Lower leg skin (tissue), 3 donors: ENCODE data around the gene COQ2.

Experiments
- POLR2A ChIP-seq, 2 donors: fragments of 450-650 bp; IDR thresholded peaks; one replicate each; pipeline ENCODE4 v1.6.1; 2016 to 2017; ENCODE audit warnings: antibody characterized with exemption in 2 of 2, mild to moderate bottlenecking in 1 of 2, moderate library complexity in 1 of 2
- TF ChIP-seq, protein P1 (sequence below), 3 donors: fragments of 450-650 bp; IDR thresholded peaks; one replicate each; pipeline ENCODE4 v1.5.1; 2016; ENCODE audit warnings: antibody characterized with exemption in 3 of 3, mild to moderate bottlenecking in 3 of 3, moderate library complexity in 2 of 3

GRCh38 chr4:83247415-83248357, 36.9 kb downstream of the COQ2 start:
- no peak for TF ChIP-seq POLR2A (IDR thresholded peaks at IDR 0.05)
- TF ChIP-seq, protein P1, sequence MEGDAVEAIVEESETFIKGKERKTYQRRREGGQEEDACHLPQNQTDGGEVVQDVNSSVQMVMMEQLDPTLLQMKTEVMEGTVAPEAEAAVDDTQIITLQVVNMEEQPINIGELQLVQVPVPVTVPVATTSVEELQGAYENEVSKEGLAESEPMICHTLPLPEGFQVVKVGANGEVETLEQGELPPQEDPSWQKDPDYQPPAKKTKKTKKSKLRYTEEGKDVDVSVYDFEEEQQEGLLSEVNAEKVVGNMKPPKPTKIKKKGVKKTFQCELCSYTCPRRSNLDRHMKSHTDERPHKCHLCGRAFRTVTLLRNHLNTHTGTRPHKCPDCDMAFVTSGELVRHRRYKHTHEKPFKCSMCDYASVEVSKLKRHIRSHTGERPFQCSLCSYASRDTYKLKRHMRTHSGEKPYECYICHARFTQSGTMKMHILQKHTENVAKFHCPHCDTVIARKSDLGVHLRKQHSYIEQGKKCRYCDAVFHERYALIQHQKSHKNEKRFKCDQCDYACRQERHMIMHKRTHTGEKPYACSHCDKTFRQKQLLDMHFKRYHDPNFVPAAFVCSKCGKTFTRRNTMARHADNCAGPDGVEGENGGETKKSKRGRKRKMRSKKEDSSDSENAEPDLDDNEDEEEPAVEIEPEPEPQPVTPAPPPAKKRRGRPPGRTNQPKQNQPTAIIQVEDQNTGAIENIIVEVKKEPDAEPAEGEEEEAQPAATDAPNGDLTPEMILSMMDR (IDR thresholded peaks at IDR 0.05): no peak
